H1 (cell line): ENCODE data around the gene KCNK7. TPM values are rescaled to one million over a fixed set of nuclear protein-coding genes. Genes with fewer than 3 reads are reported as not detected.

Experiments used
- CBX5 ChIP-seq: fragments of 300-800, 300-1000 bp; sonication (generic); IDR thresholded peaks from 2 replicates; pipeline ENCODE4 v1.7.1; 2016; ENCODE audit warnings: antibody characterized with exemption, low read length, low read depth
- JUN ChIP-seq: IDR thresholded peaks from 2 replicates; pipeline ENCODE4 v1.6.1; 2011; ENCODE audit warnings: low read depth, mild to moderate bottlenecking, improper control_type of control experiment, low read length
- NANOG ChIP-seq: IDR thresholded peaks from 2 replicates; pipeline ENCODE4 v1.6.1; 2011; ENCODE audit warnings: low read length, low read depth, mild to moderate bottlenecking, inconsistent platforms; ENCODE audit not compliant: insufficient read depth, poor library complexity, severe bottlenecking
- SIRT6 ChIP-seq: IDR thresholded peaks from one replicate; pipeline ENCODE4 v1.7.1; 2012; ENCODE audit warnings: low read length, inconsistent platforms
- SUZ12 ChIP-seq: fragments of 200-600 bp; sonication (generic); IDR thresholded peaks from 2 replicates; pipeline ENCODE4 v1.6.1; 2012; ENCODE audit warnings: mild to moderate bottlenecking, inconsistent platforms, low read length, moderate library complexity, mixed read lengths
- polyA plus RNA-seq, 7 experiments: library from polyadenylated mRNA; depleted of rRNA in 3 of 7; stranded (reverse) in 5 of 7; unstranded in 2 of 7; fragments of >200 nt in 5 of 7; fragments of 200-250 nt in 2 of 7; gene quantifications; 1 replicate in 5 of 7; 2 replicates in 1 of 7; 4 replicates in 1 of 7; pipeline versions ENCODE4 v1.2.1 to v1.2.3, GENCODE V29; 2011 to 2013; ENCODE audit warnings: missing spikeins in 2 of 7, mixed read lengths in 2 of 7
- total RNA-seq: library from RNA; stranded (reverse); fragmentation: NEBNext Ultra II Directional; extraction: Animal tissue kit (Norgen Biotek cat#: 25700); gene quantifications from 2 replicates; pipeline ENCODE4 v1.2.1, GENCODE V29; 2021
- TF ChIP-seq, protein P1 (sequence below), 3 experiments: IDR thresholded peaks; 1 replicate in 2 of 3; 2 replicates in 1 of 3; pipeline versions ENCODE4 v1.5.1 to v1.6.1; 2011; ENCODE audit warnings: low read length in 3 of 3, mild to moderate bottlenecking in 3 of 3, inconsistent platforms in 2 of 3, low read depth in 1 of 3, moderate library complexity in 1 of 3; ENCODE audit not compliant: insufficient read depth in 1 of 3; ENCODE audit errors: control extremely low read depth in 1 of 3

KCNK7 gene
- total and polyA plus RNA-seq, 2 of the 8 experiments (the other 6 are each of a cell fraction or from before 2014, with no cell fraction given), result 0.74 to 1.0 TPM

DNA sequence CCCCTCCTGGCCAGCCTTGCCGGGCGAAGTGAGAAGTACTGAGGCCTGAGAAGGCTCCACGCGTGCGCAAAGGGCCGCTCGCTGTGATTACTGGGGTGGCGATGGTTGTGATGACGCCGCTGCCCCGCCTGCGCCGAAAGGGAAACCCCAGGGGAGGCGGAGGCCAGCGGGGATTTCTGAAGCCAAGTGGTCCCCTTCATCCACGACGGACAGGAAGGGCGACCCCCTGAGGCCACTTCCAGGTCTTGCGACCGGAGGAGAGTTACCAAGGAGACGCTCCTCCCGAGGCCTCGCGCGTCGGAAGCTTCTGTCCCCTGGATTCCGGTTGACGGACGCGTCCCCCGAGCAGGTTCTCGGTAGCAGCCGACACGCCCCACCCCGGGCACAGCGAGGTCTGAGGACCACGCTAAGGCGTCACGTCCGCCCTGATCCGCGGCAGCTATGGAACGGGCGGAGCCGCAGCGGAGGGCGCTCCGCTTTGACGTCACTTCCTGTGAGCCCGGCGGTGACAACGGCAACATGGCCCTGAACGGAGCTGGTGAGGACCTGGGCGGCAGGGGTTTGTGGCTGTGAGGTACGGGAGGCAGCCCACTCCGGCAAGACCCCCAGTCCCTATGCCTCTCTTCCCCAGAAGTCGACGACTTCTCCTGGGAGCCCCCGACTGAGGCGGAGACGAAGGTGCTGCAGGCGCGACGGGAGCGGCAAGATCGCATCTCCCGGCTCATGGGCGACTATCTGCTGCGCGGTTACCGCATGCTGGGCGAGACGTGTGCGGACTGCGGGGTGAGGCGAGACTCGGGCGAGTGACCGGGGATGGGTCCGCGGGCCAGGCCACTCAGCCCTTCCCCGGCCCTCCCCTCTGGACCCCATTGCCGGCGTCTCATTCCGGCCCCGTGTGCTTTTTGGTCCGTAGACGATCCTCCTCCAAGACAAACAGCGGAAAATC, 25.4 kb downstream of the KCNK7 start, which contains the start of gene ZNRD2 (continued):
- no peak for TF ChIP-seq NANOG
- no peak for TF ChIP-seq JUN
- TF ChIP-seq SIRT6, result no peak
- TF ChIP-seq, protein P1, sequence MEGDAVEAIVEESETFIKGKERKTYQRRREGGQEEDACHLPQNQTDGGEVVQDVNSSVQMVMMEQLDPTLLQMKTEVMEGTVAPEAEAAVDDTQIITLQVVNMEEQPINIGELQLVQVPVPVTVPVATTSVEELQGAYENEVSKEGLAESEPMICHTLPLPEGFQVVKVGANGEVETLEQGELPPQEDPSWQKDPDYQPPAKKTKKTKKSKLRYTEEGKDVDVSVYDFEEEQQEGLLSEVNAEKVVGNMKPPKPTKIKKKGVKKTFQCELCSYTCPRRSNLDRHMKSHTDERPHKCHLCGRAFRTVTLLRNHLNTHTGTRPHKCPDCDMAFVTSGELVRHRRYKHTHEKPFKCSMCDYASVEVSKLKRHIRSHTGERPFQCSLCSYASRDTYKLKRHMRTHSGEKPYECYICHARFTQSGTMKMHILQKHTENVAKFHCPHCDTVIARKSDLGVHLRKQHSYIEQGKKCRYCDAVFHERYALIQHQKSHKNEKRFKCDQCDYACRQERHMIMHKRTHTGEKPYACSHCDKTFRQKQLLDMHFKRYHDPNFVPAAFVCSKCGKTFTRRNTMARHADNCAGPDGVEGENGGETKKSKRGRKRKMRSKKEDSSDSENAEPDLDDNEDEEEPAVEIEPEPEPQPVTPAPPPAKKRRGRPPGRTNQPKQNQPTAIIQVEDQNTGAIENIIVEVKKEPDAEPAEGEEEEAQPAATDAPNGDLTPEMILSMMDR (IDR thresholded peaks at IDR 0.05; ENCODE audit: control extremely low read depth in 1 of 3, insufficient read depth in 1 of 3, low read depth in 1 of 3, low read length in 3 of 3), result peak in 2 of 3 experiments; percentile 66 to 84; a peak in 3 of 4 replicates
- no peak for TF ChIP-seq SUZ12
- no peak for TF ChIP-seq CBX5
